ENCODE results near the gene MAP2K2. TPM values are rescaled to one million over a fixed set of nuclear protein-coding genes. Genes with fewer than 3 reads are reported as not detected.

Gene MAP2K2
- total and polyA plus RNA-seq, 4 donors, result 40.3 to 72.7 (median 54.1) TPM

DNA sequence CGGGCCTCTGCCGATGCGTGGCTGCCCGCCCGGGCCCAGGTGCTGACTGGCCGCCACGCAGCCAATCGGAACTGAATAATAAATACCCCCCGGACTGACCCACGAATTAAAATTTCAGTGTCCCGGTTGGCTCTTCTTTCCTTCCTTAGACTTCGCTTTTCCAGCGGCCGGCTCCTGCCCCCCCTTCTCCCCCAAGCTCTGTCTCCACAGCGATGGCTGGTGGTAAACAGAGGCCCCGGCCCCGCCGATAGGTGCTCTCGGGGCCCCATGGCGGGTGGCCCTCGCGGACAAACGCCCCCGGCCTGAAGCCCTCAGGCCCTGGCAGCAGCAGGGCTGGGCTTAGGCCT lies 59.8 kb downstream of the MAP2K2 start:
- Histone ChIP-seq H3K4me1 (ENCODE audit: control insufficient read depth in 4 of 4, insufficient read depth in 4 of 4, low read length in 3 of 4) (peaks cover 35 to 53% (median 45%) of the 10 kb centered on the region in 4 donors), H3K36me3 (ENCODE audit: control insufficient read depth in 4 of 4, insufficient read depth in 3 of 4, low read depth in 1 of 4, low read length in 3 of 4) (peaks cover 0 to 4% (median 0%) of the 10 kb centered on the region in 4 donors), H3K9ac (ENCODE audit: low read depth in 1 of 2, low read length in 2 of 2) (peak overlapping the region; percentile 72 to 83), H3K27ac (ENCODE audit: low read depth in 1 of 2, low read length in 2 of 2) (peak overlapping the region; percentile 86 to 94), H3K4me3 (ENCODE audit: low read depth in 1 of 3, low read length in 3 of 3) (peak overlapping the region; percentile 73 to 95 (median 78)), H3K9me3 (ENCODE audit: control insufficient read depth in 4 of 4, low read length in 3 of 4) (no peaks in the 10 kb centered on the region), H3K27me3 (ENCODE audit: control insufficient read depth in 4 of 4, insufficient read depth in 4 of 4, low read length in 3 of 4) (no peaks in the 10 kb centered on the region)
- TF ChIP-seq JUND (IDR thresholded peaks at IDR 0.05) (no peak), SP1 (IDR thresholded peaks at IDR 0.05) (no peak), FOXA1 (IDR thresholded peaks at IDR 0.05) (no peak), NR2F2 (IDR thresholded peaks at IDR 0.05) (no peak), HNF4G (IDR thresholded peaks at IDR 0.05) (no peak), GABPA (IDR thresholded peaks at IDR 0.05 in 1 of 2, conservative IDR thresholded peaks at IDR 0.05 in 1 of 2) (no peak), YY1 (IDR thresholded peaks at IDR 0.05) (no peak), EGR1 (IDR thresholded peaks at IDR 0.05; ENCODE audit: low read depth in 2 of 2) (no peak), TAF1 (conservative IDR thresholded peaks at IDR 0.05) (no peak), FOXA2 (IDR thresholded peaks at IDR 0.05) (no peak), RAD21 (IDR thresholded peaks at IDR 0.05) (no peak)
- TF ChIP-seq, protein P1, sequence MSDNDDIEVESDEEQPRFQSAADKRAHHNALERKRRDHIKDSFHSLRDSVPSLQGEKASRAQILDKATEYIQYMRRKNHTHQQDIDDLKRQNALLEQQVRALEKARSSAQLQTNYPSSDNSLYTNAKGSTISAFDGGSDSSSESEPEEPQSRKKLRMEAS (IDR thresholded peaks at IDR 0.05), result no peak
- TF ChIP-seq, protein P2, sequence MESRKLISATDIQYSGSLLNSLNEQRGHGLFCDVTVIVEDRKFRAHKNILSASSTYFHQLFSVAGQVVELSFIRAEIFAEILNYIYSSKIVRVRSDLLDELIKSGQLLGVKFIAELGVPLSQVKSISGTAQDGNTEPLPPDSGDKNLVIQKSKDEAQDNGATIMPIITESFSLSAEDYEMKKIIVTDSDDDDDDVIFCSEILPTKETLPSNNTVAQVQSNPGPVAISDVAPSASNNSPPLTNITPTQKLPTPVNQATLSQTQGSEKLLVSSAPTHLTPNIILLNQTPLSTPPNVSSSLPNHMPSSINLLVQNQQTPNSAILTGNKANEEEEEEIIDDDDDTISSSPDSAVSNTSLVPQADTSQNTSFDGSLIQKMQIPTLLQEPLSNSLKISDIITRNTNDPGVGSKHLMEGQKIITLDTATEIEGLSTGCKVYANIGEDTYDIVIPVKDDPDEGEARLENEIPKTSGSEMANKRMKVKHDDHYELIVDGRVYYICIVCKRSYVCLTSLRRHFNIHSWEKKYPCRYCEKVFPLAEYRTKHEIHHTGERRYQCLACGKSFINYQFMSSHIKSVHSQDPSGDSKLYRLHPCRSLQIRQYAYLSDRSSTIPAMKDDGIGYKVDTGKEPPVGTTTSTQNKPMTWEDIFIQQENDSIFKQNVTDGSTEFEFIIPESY (IDR thresholded peaks at IDR 0.05), result no peak
- TF ChIP-seq, protein P3, sequence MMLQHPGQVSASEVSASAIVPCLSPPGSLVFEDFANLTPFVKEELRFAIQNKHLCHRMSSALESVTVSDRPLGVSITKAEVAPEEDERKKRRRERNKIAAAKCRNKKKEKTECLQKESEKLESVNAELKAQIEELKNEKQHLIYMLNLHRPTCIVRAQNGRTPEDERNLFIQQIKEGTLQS (IDR thresholded peaks at IDR 0.05), result no peak
- TF ChIP-seq, protein P4, sequence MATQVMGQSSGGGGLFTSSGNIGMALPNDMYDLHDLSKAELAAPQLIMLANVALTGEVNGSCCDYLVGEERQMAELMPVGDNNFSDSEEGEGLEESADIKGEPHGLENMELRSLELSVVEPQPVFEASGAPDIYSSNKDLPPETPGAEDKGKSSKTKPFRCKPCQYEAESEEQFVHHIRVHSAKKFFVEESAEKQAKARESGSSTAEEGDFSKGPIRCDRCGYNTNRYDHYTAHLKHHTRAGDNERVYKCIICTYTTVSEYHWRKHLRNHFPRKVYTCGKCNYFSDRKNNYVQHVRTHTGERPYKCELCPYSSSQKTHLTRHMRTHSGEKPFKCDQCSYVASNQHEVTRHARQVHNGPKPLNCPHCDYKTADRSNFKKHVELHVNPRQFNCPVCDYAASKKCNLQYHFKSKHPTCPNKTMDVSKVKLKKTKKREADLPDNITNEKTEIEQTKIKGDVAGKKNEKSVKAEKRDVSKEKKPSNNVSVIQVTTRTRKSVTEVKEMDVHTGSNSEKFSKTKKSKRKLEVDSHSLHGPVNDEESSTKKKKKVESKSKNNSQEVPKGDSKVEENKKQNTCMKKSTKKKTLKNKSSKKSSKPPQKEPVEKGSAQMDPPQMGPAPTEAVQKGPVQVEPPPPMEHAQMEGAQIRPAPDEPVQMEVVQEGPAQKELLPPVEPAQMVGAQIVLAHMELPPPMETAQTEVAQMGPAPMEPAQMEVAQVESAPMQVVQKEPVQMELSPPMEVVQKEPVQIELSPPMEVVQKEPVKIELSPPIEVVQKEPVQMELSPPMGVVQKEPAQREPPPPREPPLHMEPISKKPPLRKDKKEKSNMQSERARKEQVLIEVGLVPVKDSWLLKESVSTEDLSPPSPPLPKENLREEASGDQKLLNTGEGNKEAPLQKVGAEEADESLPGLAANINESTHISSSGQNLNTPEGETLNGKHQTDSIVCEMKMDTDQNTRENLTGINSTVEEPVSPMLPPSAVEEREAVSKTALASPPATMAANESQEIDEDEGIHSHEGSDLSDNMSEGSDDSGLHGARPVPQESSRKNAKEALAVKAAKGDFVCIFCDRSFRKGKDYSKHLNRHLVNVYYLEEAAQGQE (IDR thresholded peaks at IDR 0.05), result no peak
- 2% methylated on average over 24 of the region's 24 CpGs for WGBS
- no peak for DNase-seq (ENCODE audit: low spot score)

DNA sequence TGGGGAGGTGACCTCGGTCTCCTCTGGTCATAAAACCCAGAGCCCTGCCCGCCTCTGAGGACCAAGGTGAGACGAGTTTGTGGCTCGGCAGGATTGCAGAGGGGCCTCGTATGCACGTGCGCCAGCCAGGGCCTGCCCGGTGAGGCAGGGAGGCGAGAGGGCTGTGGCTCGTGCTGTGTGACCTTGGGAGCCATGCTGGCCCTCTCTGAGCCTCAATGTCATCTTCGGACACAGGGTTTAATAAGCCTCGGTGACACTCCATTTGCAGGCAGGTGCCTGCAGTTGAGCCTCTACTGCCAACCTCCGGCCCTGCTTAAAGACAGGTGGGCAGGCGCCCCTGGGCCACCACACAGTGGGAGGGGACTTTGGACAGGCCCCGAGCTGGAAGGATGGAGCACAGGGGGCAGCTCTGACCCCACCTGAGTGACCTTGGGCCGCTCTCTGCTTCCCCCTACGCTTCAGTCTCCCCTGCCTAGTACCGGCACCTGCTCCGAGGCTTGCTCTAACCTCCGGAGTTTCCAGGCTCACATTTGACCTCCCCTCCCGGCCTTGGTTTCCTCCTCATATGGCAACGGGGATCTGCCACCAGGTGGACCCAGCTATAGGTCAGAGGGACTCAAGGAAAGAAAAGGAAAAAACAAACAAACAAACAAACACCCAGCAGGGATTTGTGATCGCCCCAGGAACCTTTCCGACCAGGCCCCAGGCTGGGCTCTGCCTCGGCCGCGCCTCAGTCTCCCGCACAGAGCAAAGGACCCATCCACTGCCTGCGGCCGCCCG lies 60.4 kb downstream of the MAP2K2 start:
- Histone ChIP-seq H3K4me1 (ENCODE audit: control insufficient read depth in 4 of 4, insufficient read depth in 4 of 4, low read length in 3 of 4) (peaks cover 39 to 58% (median 48%) of the 10 kb centered on the region in 4 donors), H3K9me3 (ENCODE audit: control insufficient read depth in 4 of 4, low read length in 3 of 4) (no peaks in the 10 kb centered on the region), H3K36me3 (ENCODE audit: control insufficient read depth in 4 of 4, insufficient read depth in 3 of 4, low read depth in 1 of 4, low read length in 3 of 4) (peaks cover 0 to 4% (median 0%) of the 10 kb centered on the region in 4 donors), H3K4me3 (ENCODE audit: low read depth in 1 of 3, low read length in 3 of 3) (peak overlapping the region; percentile 73 to 95 (median 78)), H3K9ac (ENCODE audit: low read depth in 1 of 2, low read length in 2 of 2) (peak overlapping the region; percentile 72 to 83), H3K27me3 (ENCODE audit: control insufficient read depth in 4 of 4, insufficient read depth in 4 of 4, low read length in 3 of 4) (no peaks in the 10 kb centered on the region), H3K27ac (ENCODE audit: low read depth in 1 of 2, low read length in 2 of 2) (peak overlapping the region; percentile 86 to 94)
- DNase-seq (ENCODE audit: low spot score), result no peak
- TF ChIP-seq NR2F2 (IDR thresholded peaks at IDR 0.05) (peak; percentile 15), EGR1 (IDR thresholded peaks at IDR 0.05; ENCODE audit: low read depth in 2 of 2) (no peak)
- WGBS, result 21% methylated on average over 31 of the region's 31 CpGs

Measured in liver (tissue), 9 donors.